CD14-positive monocyte (primary cell): ENCODE data around the gene POMT1. TPM values are rescaled to one million over a fixed set of nuclear protein-coding genes. Genes with fewer than 3 reads are reported as not detected.

Source experiments
- DNase-seq, 3 donors: peaks; one replicate each; pipeline ENCODE4 v3.0.0-alpha.2; 2011 to 2022
- H2AFZ ChIP-seq: 2 replicates; pipeline ENCODE4 v1.6.0; 2012; ENCODE audit warnings: mild to moderate bottlenecking, low read depth, low read length, inconsistent platforms; ENCODE audit not compliant: insufficient read depth, poor library complexity, severe bottlenecking
- H3K27ac ChIP-seq, 2 donors: 1 replicate in 1 of 2; 2 replicates in 1 of 2; pipeline ENCODE4 v1.5.1; 2012 to 2013; ENCODE audit warnings: low read length in 2 of 2, control low read depth in 1 of 2, inconsistent platforms in 1 of 2, low read depth in 1 of 2, mild to moderate bottlenecking in 1 of 2
- H3K27me3 ChIP-seq, 2 donors: one replicate each; pipeline versions ENCODE4 v1.6.0 to v1.6.1; 2011 to 2013; ENCODE audit warnings: low read length in 2 of 2; ENCODE audit not compliant: control insufficient read depth in 2 of 2, insufficient read depth in 2 of 2
- H3K36me3 ChIP-seq, 2 donors: replicated peaks in 1 of 2; 1 replicate in 1 of 2; 2 replicates in 1 of 2; pipeline versions ENCODE4 v1.5.1 to v1.6.1; 2012 to 2013; ENCODE audit warnings: low read length in 2 of 2, control low read depth in 1 of 2, inconsistent platforms in 1 of 2, mild to moderate bottlenecking in 1 of 2; ENCODE audit not compliant: insufficient read depth in 2 of 2, control insufficient read depth in 1 of 2
- H3K4me1 ChIP-seq, 2 donors: 1 replicate in 1 of 2; 2 replicates in 1 of 2; pipeline versions ENCODE4 v1.5.1 to v1.6.1; 2012 to 2013; ENCODE audit warnings: low read length in 2 of 2, control low read depth in 1 of 2, inconsistent platforms in 1 of 2, mild to moderate bottlenecking in 1 of 2, moderate library complexity in 1 of 2; ENCODE audit not compliant: insufficient read depth in 2 of 2, control insufficient read depth in 1 of 2
- H3K4me2 ChIP-seq: replicated peaks from 2 replicates; pipeline ENCODE3; 2012; ENCODE audit warnings: low read length, moderate library complexity, mild to moderate bottlenecking; ENCODE audit not compliant: poor library complexity, severe bottlenecking; ENCODE audit errors: extremely low read depth
- H3K4me3 ChIP-seq, 3 experiments: fragments of 200-600 bp in 1 of 3; sonication (generic) in 1 of 3; replicated peaks in 1 of 3; 1 replicate in 2 of 3; 2 replicates in 1 of 3; pipeline ENCODE4 v1.5.1; 2011 to 2013; ENCODE audit warnings: low read length in 3 of 3, mild to moderate bottlenecking in 3 of 3, control low read depth in 2 of 3, low read depth in 2 of 3, inconsistent platforms in 1 of 3, moderate library complexity in 1 of 3
- H3K79me2 ChIP-seq: 2 replicates; pipeline ENCODE4 v1.6.0; 2012; ENCODE audit warnings: mild to moderate bottlenecking, control low read depth, inconsistent platforms, low read length, moderate library complexity; ENCODE audit not compliant: insufficient read depth
- H3K9ac ChIP-seq: 2 replicates; pipeline ENCODE4 v1.6.0; 2017; ENCODE audit warnings: low read length, mild to moderate bottlenecking; ENCODE audit not compliant: insufficient read depth, poor library complexity, severe bottlenecking
- H3K9me3 ChIP-seq, 2 donors: replicated peaks in 1 of 2; 1 replicate in 1 of 2; 2 replicates in 1 of 2; pipeline versions ENCODE4 v1.5.1 to v1.6.1; 2012 to 2013; ENCODE audit warnings: low read length in 2 of 2, control low read depth in 1 of 2; ENCODE audit not compliant: control insufficient read depth in 1 of 2, insufficient read depth in 1 of 2
- H4K20me1 ChIP-seq: 2 replicates; pipeline ENCODE4 v1.6.0; 2012; ENCODE audit warnings: mild to moderate bottlenecking, low read length, control low read depth, moderate library complexity; ENCODE audit not compliant: insufficient read depth
- H3K27ac Mint-ChIP-seq, 7 donors: one replicate each; pipeline ENCODE4 v1.8.0; 2020; ENCODE audit warnings: mild to moderate bottlenecking in 7 of 7, mixed read lengths in 7 of 7, moderate library complexity in 6 of 7, inconsistent platforms in 2 of 7
- H3K27me3 Mint-ChIP-seq, 3 donors: one replicate each; pipeline ENCODE4 v1.8.0; 2021 to 2022; ENCODE audit warnings: low read depth in 3 of 3, mild to moderate bottlenecking in 3 of 3, mixed read lengths in 3 of 3, moderate library complexity in 3 of 3, inconsistent platforms in 1 of 3
- H3K36me3 Mint-ChIP-seq, 2 donors: one replicate each; pipeline ENCODE4 v1.8.0; 2020; ENCODE audit warnings: mixed read lengths in 2 of 2, inconsistent platforms in 1 of 2, mild to moderate bottlenecking in 1 of 2
- H3K4me1 Mint-ChIP-seq: one replicate; pipeline ENCODE4 v1.8.0; 2020; ENCODE audit warnings: mild to moderate bottlenecking, mixed read lengths
- H3K4me3 Mint-ChIP-seq, 2 donors: one replicate each; pipeline ENCODE4 v1.8.0; 2020; ENCODE audit warnings: mild to moderate bottlenecking in 2 of 2, mixed read lengths in 2 of 2, moderate library complexity in 1 of 2
- H3K9me3 Mint-ChIP-seq, 7 donors: one replicate each; pipeline ENCODE4 v1.8.0; 2020 to 2022; ENCODE audit warnings: mixed read lengths in 7 of 7, mild to moderate bottlenecking in 6 of 7, moderate library complexity in 6 of 7, inconsistent platforms in 2 of 7
- WGBS: methylation state at CpG from one replicate; pipeline ENCODE4 v1.1.5; 2013; ENCODE audit warnings: missing lambda C conversion rate; ENCODE audit not compliant: insufficient coverage; 5-methylcytosine and 5-hydroxymethylcytosine counted together
- intact Hi-C, 2 donors: fragments of 100-400 bp; cut with micrococcal nuclease; formaldehyde crosslinking; loops; one replicate each; pipeline versions ENCODE4 v1.15.0 to v1.15.1; 2023
- polyA plus RNA-seq, 3 donors: library from polyadenylated mRNA; depleted of rRNA in 1 of 3; unstranded in 2 of 3; stranded (reverse) in 1 of 3; fragments of 300-500 nt in 2 of 3; fragments of >200 nt in 1 of 3; fragmentation: Illumina TruSeq in 2 of 3; gene quantifications; 1 replicate in 2 of 3; 2 replicates in 1 of 3; pipeline ENCODE4 v1.2.3, GENCODE V29; 2012 to 2021
- TF ChIP-seq, protein P1 (sequence below): fragments of 200-600 bp; IDR thresholded peaks from one replicate; pipeline ENCODE4 v1.8.0; 2022; ENCODE audit warnings: antibody characterized with exemption, mild to moderate bottlenecking

The POMT1 gene
- polyA plus RNA-seq, 3 donors, result 5.9 to 22.3 (median 7.5) TPM

DNA sequence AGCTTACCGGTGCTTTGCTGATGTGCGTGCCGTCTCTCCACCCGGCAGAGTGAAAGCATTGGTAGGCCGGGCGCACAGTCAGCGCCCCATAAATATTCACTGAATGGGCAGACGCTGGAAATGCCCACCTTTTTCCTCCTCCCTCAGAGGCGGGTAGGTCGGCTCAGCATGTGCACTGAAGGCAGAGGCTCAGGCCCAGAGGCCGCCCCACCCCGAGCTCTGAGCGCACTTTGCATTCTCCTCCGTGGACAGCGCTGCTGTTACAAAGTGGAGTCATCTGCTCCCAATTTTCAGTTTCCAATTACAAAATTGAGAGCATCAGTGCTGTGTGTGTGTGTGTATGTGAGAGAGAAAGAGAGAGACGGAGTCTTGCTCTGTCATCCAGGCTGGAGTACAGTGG lies 17.8 kb downstream of the POMT1 start:
- TF ChIP-seq, protein P1, sequence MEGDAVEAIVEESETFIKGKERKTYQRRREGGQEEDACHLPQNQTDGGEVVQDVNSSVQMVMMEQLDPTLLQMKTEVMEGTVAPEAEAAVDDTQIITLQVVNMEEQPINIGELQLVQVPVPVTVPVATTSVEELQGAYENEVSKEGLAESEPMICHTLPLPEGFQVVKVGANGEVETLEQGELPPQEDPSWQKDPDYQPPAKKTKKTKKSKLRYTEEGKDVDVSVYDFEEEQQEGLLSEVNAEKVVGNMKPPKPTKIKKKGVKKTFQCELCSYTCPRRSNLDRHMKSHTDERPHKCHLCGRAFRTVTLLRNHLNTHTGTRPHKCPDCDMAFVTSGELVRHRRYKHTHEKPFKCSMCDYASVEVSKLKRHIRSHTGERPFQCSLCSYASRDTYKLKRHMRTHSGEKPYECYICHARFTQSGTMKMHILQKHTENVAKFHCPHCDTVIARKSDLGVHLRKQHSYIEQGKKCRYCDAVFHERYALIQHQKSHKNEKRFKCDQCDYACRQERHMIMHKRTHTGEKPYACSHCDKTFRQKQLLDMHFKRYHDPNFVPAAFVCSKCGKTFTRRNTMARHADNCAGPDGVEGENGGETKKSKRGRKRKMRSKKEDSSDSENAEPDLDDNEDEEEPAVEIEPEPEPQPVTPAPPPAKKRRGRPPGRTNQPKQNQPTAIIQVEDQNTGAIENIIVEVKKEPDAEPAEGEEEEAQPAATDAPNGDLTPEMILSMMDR, result no peak
- no peak overlapping the region for H3K27ac ChIP-seq
- peaks cover 15 to 17% of the 10 kb centered on the region in 2 donors for H3K9me3 ChIP-seq
- no peaks in the 10 kb centered on the region for H3K4me1 Mint-ChIP-seq
- peaks cover 65 to 75% of the 10 kb centered on the region in 2 donors for H3K36me3 ChIP-seq
- no peak overlapping the region for H3K4me2 ChIP-seq
- H3K27me3 ChIP-seq, result no peaks in the 10 kb centered on the region
- no peak overlapping the region for H2AFZ ChIP-seq
- H3K4me3 ChIP-seq, result no peak overlapping the region
- no peak overlapping the region for H3K9ac ChIP-seq
- H4K20me1 ChIP-seq, result no peaks in the 10 kb centered on the region
- no peak for DNase-seq
- intact Hi-C loops, result no loop called here
- H3K79me2 ChIP-seq, result no peaks in the 10 kb centered on the region
- H3K27ac Mint-ChIP-seq, result peak overlapping the region in 1 of 7 donors; percentile 36
- peaks cover 56 to 73% of the 10 kb centered on the region in 2 donors for H3K36me3 Mint-ChIP-seq
- no peaks in the 10 kb centered on the region for H3K4me1 ChIP-seq
- peaks cover 0 to 4% (median 3%) of the 10 kb centered on the region in 3 donors for H3K27me3 Mint-ChIP-seq
- peaks cover 0 to 7% (median 2%) of the 10 kb centered on the region in 7 donors for H3K9me3 Mint-ChIP-seq
- H3K4me3 Mint-ChIP-seq, result no peak overlapping the region
- WGBS, result 89% methylated on average over 11 of the region's 16 CpGs

DNA sequence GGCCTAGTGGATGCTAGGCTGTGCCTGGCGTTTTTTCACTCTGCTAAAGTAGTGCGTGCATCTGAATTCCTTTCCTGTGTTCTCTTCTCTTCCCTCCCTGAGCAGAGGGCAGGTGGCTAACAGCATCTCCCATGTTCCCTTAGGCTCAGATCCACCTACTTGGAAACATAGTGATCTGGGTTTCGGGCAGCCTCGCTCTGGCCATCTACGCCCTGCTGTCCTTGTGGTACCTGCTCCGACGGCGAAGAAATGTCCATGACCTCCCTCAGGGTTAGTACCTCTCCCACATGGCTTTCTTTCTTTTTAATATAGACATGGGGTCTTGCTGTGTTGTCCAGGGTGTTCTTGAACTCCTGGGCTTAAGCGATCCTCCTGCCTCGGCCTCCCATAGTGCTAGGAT lies 18.5 kb downstream of the POMT1 start:
- H3K9ac ChIP-seq, result no peak overlapping the region
- DNase-seq, result no peak
- TF ChIP-seq, protein P1, result no peak

More for the DNA sequence above, 18.5 kb downstream of the POMT1 start:
- Histone ChIP-seq H3K36me3 (peaks cover 72 to 82% of the 10 kb centered on the region in 2 donors), H3K27ac (no peak overlapping the region), H4K20me1 (no peaks in the 10 kb centered on the region), H3K9me3 (peaks cover 8 to 10% of the 10 kb centered on the region in 2 donors), H2AFZ (no peak overlapping the region), H3K4me2 (no peak overlapping the region), H3K79me2 (no peaks in the 10 kb centered on the region), H3K4me1 (no peaks in the 10 kb centered on the region), H3K27me3 (no peaks in the 10 kb centered on the region), H3K4me3 (no peak overlapping the region)
- no peak overlapping the region for H3K27ac Mint-ChIP-seq
- H3K4me3 Mint-ChIP-seq, result no peak overlapping the region
- peaks cover 0 to 7% (median 2%) of the 10 kb centered on the region in 7 donors for H3K9me3 Mint-ChIP-seq
- no peaks in the 10 kb centered on the region for H3K4me1 Mint-ChIP-seq
- peaks cover 0 to 4% (median 3%) of the 10 kb centered on the region in 3 donors for H3K27me3 Mint-ChIP-seq
- 100% methylated on average over 2 of the region's 10 CpGs for whole genome bisulfite sequencing
- peaks cover 63 to 80% of the 10 kb centered on the region in 2 donors for H3K36me3 Mint-ChIP-seq
- intact Hi-C loops, result no loop called here
